HG02970 (cell line): ENCODE data around the gene LIMK1.
A peak's percentile ranks its signal among the peaks of the same experiment; 100 is the strongest.
"Not testable (repeated sequence)": the region's sequence is repeated elsewhere in the genome, so short reads cannot be mapped to it uniquely, and the experiment has no call there.

Source experiments
- ATAC-seq: cut with Tn5 transposase; IDR thresholded peaks from one replicate; pipeline ENCODE4 v1.9.1; 2021; ENCODE audit warnings: mild to moderate bottlenecking, moderate library complexity, moderate number of reproducible peaks; ENCODE audit not compliant: unreplicated experiment, low FRiP score

LIMK1 gene

GRCh38 chr7:74083117-74083876, at the start of gene LIMK1:
Gene LIMK1 (plus strand): TSS chr7:74083804. CDS start chr7:74083991, 187 bp downstream.
- ATAC-seq: peak; percentile 81

- ATAC-seq: no peak
Observed at GRCh38 chr7:74037609-74038008, 46.0 kb upstream of the LIMK1 start.

GRCh38 chr7:74038194-74038961, 45.2 kb upstream of the LIMK1 start:
- no peak for ATAC-seq

DNA sequence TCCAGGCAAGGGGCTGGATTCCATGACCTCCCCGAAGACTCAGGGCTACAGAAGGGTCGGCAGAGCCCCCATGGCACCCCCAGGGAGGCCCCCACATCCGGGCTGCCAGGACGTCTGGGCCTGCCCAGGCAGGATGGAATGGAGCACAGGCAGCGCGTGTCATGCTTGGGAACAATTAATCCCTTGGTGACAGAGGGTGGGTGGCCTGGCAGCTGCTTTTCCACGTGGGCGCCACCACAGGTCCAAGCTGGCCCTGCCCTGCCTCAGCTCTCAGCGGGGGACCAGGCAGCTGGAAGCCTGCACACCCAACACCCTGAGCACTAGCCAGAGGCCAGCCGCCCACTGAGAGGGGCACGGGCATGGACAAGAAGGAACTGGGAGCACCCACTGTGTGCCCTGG, 44.3 kb upstream of the LIMK1 start:
- ATAC-seq: no peak

GRCh38 chr7:74040101-74040790, 43.4 kb upstream of the LIMK1 start:
- no peak for ATAC-seq

- no peak for ATAC-seq
Observed at GRCh38 chr7:74040791-74041520, 42.6 kb upstream of the LIMK1 start.

DNA sequence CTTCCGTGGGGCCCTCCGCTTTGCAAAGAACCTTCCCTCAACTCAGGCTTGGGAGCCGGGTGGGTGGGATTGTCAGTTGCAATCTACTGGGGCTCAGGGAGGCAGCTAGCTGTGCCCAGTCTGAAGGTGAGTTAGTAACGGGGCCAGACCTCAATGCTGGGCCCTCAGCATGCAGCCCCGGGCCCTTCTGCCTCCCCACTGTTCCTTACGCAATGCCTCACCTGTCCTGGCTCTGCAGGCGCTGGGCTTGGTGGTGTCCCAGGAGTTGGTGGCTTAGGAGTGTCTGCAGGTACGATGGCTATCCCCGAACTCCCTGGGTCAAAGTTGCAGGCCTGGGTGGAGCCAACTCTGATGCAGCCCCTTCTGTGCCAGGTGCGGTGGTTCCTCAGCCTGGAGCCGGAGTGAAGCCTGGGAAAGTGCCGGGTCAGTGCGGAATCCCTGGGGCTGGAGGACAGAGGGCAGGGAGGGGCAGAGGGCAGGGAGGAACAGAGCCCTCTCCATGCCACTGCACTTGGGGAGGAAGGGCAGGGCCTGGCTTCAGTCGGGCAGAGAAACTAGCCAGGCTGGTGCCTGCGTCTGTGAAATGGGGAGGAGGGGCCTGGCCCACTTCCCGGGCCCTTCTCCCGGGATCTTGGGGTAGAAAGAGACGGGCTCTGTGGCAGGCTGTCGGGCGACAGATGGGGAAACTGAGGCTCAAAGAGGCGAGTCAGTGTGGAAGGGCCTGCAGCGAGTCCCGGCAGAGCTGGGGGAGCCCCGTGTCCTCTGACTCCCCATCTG, 40.7 kb upstream of the LIMK1 start:
- ATAC-seq: no peak

DNA sequence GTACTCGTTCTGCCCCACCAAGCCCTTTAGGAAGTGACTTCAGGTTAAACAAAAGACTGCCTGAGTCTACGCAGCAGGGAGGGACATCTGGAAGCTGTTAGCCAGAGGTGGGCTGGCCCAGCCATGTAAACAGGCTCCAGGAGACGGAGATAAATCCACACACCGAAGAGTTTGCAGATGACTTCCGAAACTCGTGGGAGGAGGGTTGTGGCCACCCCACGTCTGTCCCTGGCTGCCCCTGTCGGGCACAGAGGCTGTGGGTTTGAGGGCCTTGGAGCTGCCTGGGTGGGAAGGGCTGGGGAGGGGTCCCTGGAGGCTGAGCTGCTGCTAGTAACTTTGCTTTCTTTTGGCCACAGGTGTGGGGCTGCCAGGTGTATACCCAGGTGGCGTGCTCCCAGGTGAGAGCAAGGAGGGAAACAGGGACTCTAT, 40.1 kb upstream of the LIMK1 start:
- ATAC-seq: no peak

DNA sequence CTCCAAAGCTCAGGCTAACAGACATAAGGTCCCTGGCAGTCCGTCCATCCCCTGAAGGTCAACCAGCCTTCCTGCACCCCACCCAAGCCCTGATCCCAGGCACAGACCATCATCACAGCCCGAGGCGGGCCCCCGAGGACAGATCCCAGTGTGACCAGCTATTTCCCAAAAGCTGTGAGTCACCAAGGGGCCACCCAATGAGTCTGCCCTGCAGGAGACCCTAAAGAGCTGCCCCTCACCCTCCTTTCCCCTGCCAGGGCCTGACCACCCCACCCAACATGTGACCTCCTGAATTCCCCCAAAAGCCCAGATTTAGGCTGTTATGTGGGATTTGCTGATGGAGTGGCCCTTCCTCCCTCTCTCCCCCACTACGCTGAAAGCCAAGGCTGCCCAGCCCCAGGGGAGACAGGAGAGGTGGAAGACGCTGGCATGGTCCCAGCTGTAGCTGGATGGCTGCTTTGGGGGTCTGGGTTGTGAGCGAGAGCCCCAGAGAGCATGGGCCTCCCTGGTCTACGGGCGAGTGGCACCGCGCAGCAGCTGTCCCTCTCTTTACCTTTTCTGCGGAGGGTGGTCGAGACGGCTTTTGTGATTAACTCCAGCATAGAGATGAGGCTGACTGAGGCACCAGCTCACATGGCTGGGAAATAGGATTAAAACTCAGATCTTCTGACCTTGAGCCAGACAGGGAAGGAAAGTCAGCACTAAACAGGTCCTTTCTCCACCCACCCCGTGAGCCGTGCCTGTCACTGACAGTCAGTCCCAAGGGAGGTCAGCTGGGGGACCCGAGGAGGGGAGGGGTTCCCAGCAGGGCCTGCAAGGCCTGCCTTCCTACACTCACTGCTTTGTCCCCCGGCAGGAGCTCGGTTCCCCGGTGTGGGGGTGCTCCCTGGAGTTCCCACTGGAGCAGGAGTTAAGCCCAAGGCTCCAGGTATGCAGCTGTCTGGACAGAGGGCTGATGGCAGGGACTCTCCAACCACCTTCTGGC, 38.9 kb upstream of the LIMK1 start:
- no peak for ATAC-seq

GRCh38 chr7:74046581-74046980, 37.0 kb upstream of the LIMK1 start:
- not testable (repeated sequence) for ATAC-seq

DNA sequence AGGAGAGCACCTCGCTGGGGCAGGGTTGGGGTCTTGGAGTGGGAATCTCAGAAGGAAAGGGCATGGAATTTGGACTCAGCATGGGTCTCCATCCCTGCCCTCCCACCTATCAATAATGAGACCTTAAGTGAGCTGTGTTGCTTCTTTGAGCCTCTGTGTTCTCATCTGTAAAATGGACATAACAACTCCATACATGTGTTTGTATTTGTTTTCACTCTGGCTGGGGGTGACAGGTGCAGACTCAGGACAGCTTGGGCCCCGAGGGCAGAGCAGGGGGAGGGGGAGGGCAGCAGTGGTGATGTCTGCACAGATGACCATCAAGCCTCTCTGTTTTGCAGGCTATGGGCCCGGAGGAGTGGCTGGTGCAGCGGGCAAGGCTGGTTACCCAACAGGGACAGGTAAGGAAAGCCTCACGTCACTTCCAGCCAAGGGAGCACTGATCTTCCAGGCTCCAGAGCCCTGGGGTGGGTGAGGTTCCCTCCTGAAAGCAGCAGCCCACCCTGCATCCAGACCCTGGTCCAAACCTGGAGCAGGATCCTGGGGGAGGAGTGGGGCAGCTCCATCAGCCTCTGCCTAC, 35.7 kb upstream of the LIMK1 start:
- ATAC-seq: no peak

- no peak for ATAC-seq
Observed at GRCh38 chr7:74048999-74049599, 34.5 kb upstream of the LIMK1 start.

DNA sequence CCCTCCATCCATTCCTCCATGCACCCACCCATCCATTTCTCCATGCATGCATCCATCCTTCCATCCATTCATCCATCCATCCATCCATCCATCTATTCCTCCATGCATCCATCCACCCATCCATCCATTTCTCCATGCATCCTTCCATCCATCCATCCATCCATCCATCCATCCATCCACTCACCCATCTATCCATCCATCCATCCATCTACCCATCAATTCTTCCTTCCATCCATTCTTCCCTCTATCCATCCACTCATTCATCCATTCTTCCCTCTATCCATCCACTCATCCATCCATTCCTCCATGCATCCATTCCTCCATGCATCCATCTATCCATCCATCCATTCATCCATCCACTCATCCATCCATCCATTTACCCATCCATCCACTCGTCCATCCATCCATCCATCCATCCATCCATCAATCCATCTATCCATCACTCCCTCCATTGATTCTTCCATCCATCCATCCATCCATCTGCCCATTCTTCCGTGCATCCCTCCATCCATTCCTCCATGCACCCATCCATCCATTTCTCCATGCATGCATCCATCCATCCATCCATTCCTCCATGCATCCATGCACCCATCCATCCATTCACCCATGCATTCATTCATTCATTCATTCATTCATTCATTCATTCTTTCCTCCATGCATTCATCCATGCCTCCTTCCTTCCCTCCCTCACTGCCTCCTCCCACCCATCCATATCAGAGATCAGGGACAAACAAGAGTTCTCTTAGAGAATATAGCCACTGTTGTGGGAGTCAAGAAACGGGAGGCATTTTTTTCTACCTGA, 33.4 kb upstream of the LIMK1 start:
- no peak for ATAC-seq

- no peak for ATAC-seq
Observed at GRCh38 chr7:74051193-74051592, 32.4 kb upstream of the LIMK1 start.

- ATAC-seq: no peak
Observed at GRCh38 chr7:74051629-74052410, 31.8 kb upstream of the LIMK1 start.

DNA sequence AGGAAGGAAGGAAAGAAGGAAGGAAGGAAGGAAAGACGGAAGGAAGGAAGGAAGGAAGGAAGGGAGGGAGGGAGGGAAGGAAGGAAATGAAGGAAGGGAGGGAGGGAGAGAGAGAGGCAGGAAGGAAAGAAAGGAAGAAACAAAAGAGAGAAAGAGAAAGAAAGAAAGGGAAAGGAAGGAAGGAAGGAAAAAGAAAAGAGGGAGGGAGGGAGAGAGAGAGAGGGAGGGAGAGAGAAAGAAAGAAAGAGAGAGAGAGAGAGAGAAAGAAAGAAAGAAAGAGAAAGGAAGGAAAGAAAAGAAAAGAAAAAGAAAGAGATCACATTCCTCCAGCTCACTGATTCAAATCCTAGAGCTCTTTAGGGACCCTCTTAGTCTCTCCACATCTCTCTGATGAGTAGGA, 31.0 kb upstream of the LIMK1 start:
- no peak for ATAC-seq
